GM18526 (cell line): Measurements from ENCODE around the gene OR52K2.

Experiments used
- POLR2A ChIP-seq: IDR thresholded peaks from 3 replicates; pipeline ENCODE4 v1.6.1; 2011; ENCODE audit not compliant: insufficient read length; ENCODE audit errors: extremely low read depth

The OR52K2 gene

GRCh38 chr11:4466871-4467442, 17.9 kb downstream of the OR52K2 start:
- no peak for TF ChIP-seq POLR2A

- TF ChIP-seq POLR2A, result no peak
Observed at GRCh38 chr11:4467811-4468606, 18.9 kb downstream of the OR52K2 start.

DNA sequence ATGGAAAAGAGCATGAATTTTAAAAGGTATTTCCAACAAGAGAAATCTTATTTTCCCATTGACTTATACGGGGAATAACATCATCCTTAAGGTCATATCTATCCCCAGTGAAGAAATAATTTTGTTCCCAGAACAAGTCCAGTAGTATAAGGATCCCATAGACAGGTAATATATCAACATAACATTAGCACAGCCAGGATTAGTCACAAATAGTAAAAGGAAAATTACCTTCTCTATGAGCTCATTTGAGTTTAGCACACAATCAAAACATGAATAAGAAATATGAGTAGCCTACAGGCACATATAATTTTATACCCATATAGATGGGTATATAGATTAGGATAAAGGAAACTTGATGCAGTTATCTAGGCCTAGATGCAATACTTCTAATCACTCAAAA, 30.5 kb downstream of the OR52K2 start:
- no peak for TF ChIP-seq POLR2A

DNA sequence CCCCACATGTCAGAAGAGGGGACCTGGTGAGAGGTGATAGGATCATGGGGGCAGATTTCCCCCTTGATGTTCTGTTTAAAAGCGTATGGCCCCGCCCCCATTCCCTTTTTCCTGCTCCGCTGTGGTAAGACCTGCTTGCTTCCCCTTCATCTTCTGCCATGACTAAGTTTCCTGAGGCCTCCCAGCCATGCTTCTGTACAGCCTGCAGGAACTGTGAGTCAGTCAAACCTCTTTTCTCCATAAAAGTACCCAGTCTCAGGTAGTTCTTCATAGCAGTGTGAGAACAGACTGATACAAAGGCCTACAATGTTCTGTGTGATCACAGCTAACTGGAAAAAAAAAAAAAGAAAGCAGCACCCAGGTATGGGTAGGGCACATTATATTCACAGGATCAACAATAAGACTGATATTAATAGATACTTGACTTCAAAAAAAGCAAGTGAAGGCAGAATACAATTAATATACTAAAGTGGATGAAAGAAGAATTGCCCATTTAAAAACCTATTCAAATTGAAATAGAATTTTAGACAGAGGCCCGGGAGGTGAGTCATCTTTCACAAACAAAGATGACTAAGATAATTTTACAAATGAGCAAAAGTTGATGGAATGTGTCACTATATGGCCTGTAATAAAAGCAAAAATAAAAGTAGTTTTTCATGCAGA, 31.6 kb downstream of the OR52K2 start:
- TF ChIP-seq POLR2A, result no peak

DNA sequence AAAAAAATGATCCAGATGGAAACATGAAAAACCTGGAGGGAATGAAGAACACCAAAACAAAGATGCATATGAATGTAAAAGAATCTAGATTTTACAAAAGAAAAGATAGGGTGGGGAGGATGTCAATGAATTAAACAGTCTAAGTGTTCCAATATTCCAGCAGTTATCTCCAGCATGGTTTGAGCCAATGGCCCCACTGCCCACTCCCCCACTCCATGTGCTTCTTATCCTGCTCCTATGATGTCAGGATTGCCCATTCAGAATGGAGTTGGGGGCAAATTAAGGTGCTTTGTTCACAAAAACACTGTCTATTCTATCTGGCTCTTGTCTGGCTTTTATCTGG, 32.1 kb downstream of the OR52K2 start:
- TF ChIP-seq POLR2A, result no peak

DNA sequence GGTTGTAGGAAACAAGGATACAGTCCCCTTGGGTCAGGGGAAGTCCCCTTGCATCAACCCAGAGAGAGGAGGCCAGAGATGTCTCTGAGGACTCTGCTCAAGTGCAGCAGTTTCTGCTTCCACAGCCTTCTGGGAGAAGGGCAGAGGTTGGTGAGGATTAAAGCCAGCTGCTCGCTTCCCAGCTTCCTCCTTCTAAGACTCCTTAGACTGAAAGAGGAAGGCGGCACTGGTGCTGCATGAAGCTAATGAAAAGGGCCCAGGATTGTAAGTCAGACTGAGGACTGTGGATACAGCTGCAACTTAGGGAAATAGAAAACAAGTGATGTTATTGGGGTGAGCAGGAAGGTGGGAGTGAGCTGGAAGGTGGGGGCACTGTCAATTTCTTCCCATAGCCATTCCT, 33.4 kb downstream of the OR52K2 start, which contains the start of gene OR52K1:
OR52K1 (plus strand) TSS at position 202 of the 400 bp plus-strand sequence. CDS start 6,255 bp downstream, outside the sequence.
- TF ChIP-seq POLR2A, result no peak

GRCh38 chr11:4484310-4484709, 35.2 kb downstream of the OR52K2 start:
- no peak for TF ChIP-seq POLR2A

- no peak for TF ChIP-seq POLR2A
Observed at GRCh38 chr11:4491878-4492606, 42.9 kb downstream of the OR52K2 start.

GRCh38 chr11:4493480-4493818, 44.4 kb downstream of the OR52K2 start:
- no peak for TF ChIP-seq POLR2A

- no peak for TF ChIP-seq POLR2A
Observed at GRCh38 chr11:4495487-4495886, 46.4 kb downstream of the OR52K2 start.

DNA sequence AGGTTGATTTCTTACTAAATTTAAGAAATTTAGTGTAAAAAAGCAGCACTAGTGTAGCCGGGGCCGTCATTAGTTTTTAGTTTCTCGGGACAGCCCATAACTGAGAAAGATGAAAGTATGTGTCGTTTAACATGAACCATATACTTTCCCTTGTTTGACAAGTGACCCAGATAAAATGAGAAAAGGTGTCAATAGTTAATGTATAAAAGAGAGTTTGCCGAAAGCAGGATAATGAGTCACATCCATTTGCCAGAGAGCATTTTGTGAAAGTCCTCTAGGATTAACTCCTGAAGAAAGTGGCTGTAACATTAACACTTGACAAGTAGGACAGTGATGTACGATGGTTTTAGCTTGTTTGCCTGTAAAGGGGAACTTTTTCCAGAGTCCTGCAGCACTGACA, 46.9 kb downstream of the OR52K2 start:
- TF ChIP-seq POLR2A, result no peak

- no peak for TF ChIP-seq POLR2A
Observed at GRCh38 chr11:4496557-4497248, 47.6 kb downstream of the OR52K2 start.
